Loucy (cell line): Measurements from ENCODE around the gene UBE3D.

ENCODE experiments used
- H2AFZ ChIP-seq: fragments of 200-600 bp; sonication (generic); 2 replicates; pipeline ENCODE4 v1.6.0; 2016; ENCODE audit warnings: antibody characterized with exemption, mild to moderate bottlenecking, low read length, moderate library complexity
- H3F3A ChIP-seq: fragments of 200-600 bp; 2 replicates; pipeline ENCODE4 v1.6.0; 2016; ENCODE audit warnings: antibody characterized with exemption, low read depth, mild to moderate bottlenecking
- H3K27me3 ChIP-seq: fragments of 200-600 bp; sonication (generic); 2 replicates; pipeline ENCODE4 v1.6.1; 2014; ENCODE audit warnings: low read length, mild to moderate bottlenecking; ENCODE audit not compliant: insufficient read depth, poor library complexity, severe bottlenecking
- H3K36me3 ChIP-seq: fragments of 200-600 bp; sonication (generic); 2 replicates; pipeline ENCODE4 v1.6.1; 2016; ENCODE audit warnings: low read length; ENCODE audit not compliant: insufficient read depth
- H3K4me1 ChIP-seq: fragments of 200-600 bp; sonication (generic); 2 replicates; pipeline ENCODE4 v1.5.1; 2014; ENCODE audit warnings: low read length, mild to moderate bottlenecking; ENCODE audit not compliant: insufficient read depth, poor library complexity, severe bottlenecking
- H3K4me2 ChIP-seq: fragments of 200-600 bp; sonication (generic); 2 replicates; pipeline ENCODE4 v1.6.0; 2014; ENCODE audit warnings: antibody characterized with exemption, low read length, low read depth, mild to moderate bottlenecking; ENCODE audit not compliant: poor library complexity, severe bottlenecking
- H3K4me3 ChIP-seq: fragments of 200-600 bp; sonication (generic); 2 replicates; pipeline ENCODE4 v1.5.1; 2014; ENCODE audit warnings: low read length, mild to moderate bottlenecking, mixed read lengths; ENCODE audit not compliant: poor library complexity, severe bottlenecking
- H3K79me2 ChIP-seq: fragments of 200-600 bp; sonication (generic); 2 replicates; pipeline ENCODE4 v1.6.1; 2014; ENCODE audit warnings: low read length; ENCODE audit not compliant: insufficient read depth
- H3K9ac ChIP-seq: fragments of 200-600 bp; sonication (generic); 2 replicates; pipeline ENCODE4 v1.6.0; 2014; ENCODE audit warnings: mild to moderate bottlenecking, low read depth, low read length, moderate library complexity; ENCODE audit not compliant: poor library complexity, severe bottlenecking
- H3K9me2 ChIP-seq: fragments of 200-600 bp; sonication (generic); replicated peaks from 2 replicates; pipeline ENCODE4 v1.6.1; 2016; ENCODE audit warnings: low read depth, low read length, mixed read lengths
- H3K9me3 ChIP-seq: fragments of 200-600 bp; sonication (generic); 2 replicates; pipeline ENCODE4 v1.6.1; 2014; ENCODE audit warnings: mild to moderate bottlenecking, antibody characterized with exemption, low read length, low read depth; ENCODE audit not compliant: insufficient read depth
- H4K20me1 ChIP-seq: fragments of 200-600 bp; sonication (generic); 2 replicates; pipeline ENCODE4 v1.6.0; 2014; ENCODE audit warnings: antibody characterized with exemption, low read length, mild to moderate bottlenecking; ENCODE audit not compliant: insufficient read depth, poor library complexity, severe bottlenecking
- CTCF ChIP-seq: fragments of 200-600 bp; sonication (generic); conservative IDR thresholded peaks from 2 replicates; pipeline ENCODE4 v1.5.1; 2014; ENCODE audit warnings: mild to moderate bottlenecking, antibody characterized with exemption, low read length
- EZH2phosphoT487 ChIP-seq: fragments of 200-600 bp; IDR thresholded peaks from 2 replicates; pipeline ENCODE4 v1.6.1; 2018; ENCODE audit warnings: antibody characterized with exemption, mild to moderate bottlenecking, moderate library complexity, borderline replicate concordance

The UBE3D gene

GRCh38 chr6:82910395-82910794, 155.2 kb downstream of the UBE3D start:
- Histone ChIP-seq H3K27me3 (no peaks in the 10 kb centered on the region), H2AFZ (no peak overlapping the region), H3K4me1 (peaks cover 14% of the 10 kb centered on the region), H3K4me2 (no peak overlapping the region), H3K4me3 (no peak overlapping the region), H4K20me1 (no peaks in the 10 kb centered on the region), H3K79me2 (no peaks in the 10 kb centered on the region), H3K9me2 (no peaks in the 10 kb centered on the region), H3F3A (no peaks in the 10 kb centered on the region), H3K9me3 (no peaks in the 10 kb centered on the region), H3K36me3 (peaks cover 15% of the 10 kb centered on the region), H3K9ac (no peak overlapping the region)
- TF ChIP-seq CTCF (no peak), EZH2phosphoT487 (no peak)

- no peak overlapping the region for H3K9ac ChIP-seq
- H3K4me1 ChIP-seq: peaks cover 14% of the 10 kb centered on the region
- no peaks in the 10 kb centered on the region for H3K27me3 ChIP-seq
- no peaks in the 10 kb centered on the region for H3K9me2 ChIP-seq
- H4K20me1 ChIP-seq: no peaks in the 10 kb centered on the region
- H3F3A ChIP-seq: no peaks in the 10 kb centered on the region
- H3K4me2 ChIP-seq: no peak overlapping the region
- H3K79me2 ChIP-seq: no peaks in the 10 kb centered on the region
- TF ChIP-seq CTCF (no peak), EZH2phosphoT487 (no peak)
- H3K9me3 ChIP-seq: no peaks in the 10 kb centered on the region
- peaks cover 7% of the 10 kb centered on the region for H3K36me3 ChIP-seq
- H3K4me3 ChIP-seq: no peak overlapping the region
- H2AFZ ChIP-seq: no peak overlapping the region
These were observed 156.1 kb downstream of the UBE3D start for GRCh38 chr6:82909551-82909950.

GRCh38 chr6:82908661-82909060, 157.0 kb downstream of the UBE3D start:
- TF ChIP-seq EZH2phosphoT487: no peak
- Histone ChIP-seq H3K27me3 (no peaks in the 10 kb centered on the region), H3K9ac (no peak overlapping the region), H3K9me3 (no peaks in the 10 kb centered on the region), H3K9me2 (no peaks in the 10 kb centered on the region), H3K4me2 (no peak overlapping the region), H3K4me1 (peaks cover 14% of the 10 kb centered on the region), H2AFZ (no peak overlapping the region), H3K4me3 (no peak overlapping the region), H4K20me1 (no peaks in the 10 kb centered on the region), H3F3A (no peaks in the 10 kb centered on the region), H3K79me2 (no peaks in the 10 kb centered on the region), H3K36me3 (no peaks in the 10 kb centered on the region)

GRCh38 chr6:82906951-82907350, 158.7 kb downstream of the UBE3D start:
- no peaks in the 10 kb centered on the region for H3K9me3 ChIP-seq
- no peak overlapping the region for H2AFZ ChIP-seq
- peaks cover 14% of the 10 kb centered on the region for H3K4me1 ChIP-seq
- no peak for TF ChIP-seq EZH2phosphoT487
- no peak for TF ChIP-seq CTCF
- no peak overlapping the region for H3K9ac ChIP-seq
- H3F3A ChIP-seq: no peaks in the 10 kb centered on the region
- H3K79me2 ChIP-seq: no peaks in the 10 kb centered on the region
- H4K20me1 ChIP-seq: no peaks in the 10 kb centered on the region
- no peaks in the 10 kb centered on the region for H3K27me3 ChIP-seq
- no peaks in the 10 kb centered on the region for H3K36me3 ChIP-seq
- no peak overlapping the region for H3K4me3 ChIP-seq
- no peak overlapping the region for H3K4me2 ChIP-seq
- H3K9me2 ChIP-seq: no peaks in the 10 kb centered on the region
